HCT116 (cell line): ENCODE measurements around the gene PCDHAC2. TPM values are rescaled to one million over a fixed set of nuclear protein-coding genes. Genes with fewer than 3 reads are reported as not detected.

ENCODE experiments used
- ATAC-seq: fragments of 200-7000 bp; cut with Tn5 transposase; 2 replicates; pipeline ENCODE4 v1.9.1; 2020; ENCODE audit warnings: mild to moderate bottlenecking, moderate library complexity
- BruUV-seq: library from RNA; stranded (reverse); fragments of 400-500 nt; replicated peaks from 2 replicates; lab custom pipeline; 2021; lab: Mats Ljungman, UMichigan
- CTCF ChIA-PET: fragments of 300-600 bp; sonication (Branson Sonifier 250); formaldehyde crosslinking; loops from one replicate; lab custom pipeline; 2021; ENCODE audit warnings: antibody characterized with exemption; lab: Charles Lee
- POLR2A ChIA-PET: fragments of 300-600, 350-600 bp; sonication (Branson Sonifier 250); formaldehyde crosslinking; loops from one replicate; lab custom pipeline; 2021; ENCODE audit warnings: antibody characterized with exemption; lab: Charles Lee
- RAD21 ChIA-PET, 2 experiments: fragments of 300-600 bp; sonication (Branson Sonifier 250); formaldehyde crosslinking; loops; one replicate each; lab custom pipeline; 2023; ENCODE audit warnings: low total read pairs in 2 of 2; ENCODE audit not compliant: uncharacterized antibody in 2 of 2, unreplicated experiment in 2 of 2, low non-redundant PET in 1 of 2; lab: Charles Lee
- DNase-seq: peaks from one replicate; pipeline ENCODE4 v3.0.0-alpha.2; 2010; ENCODE audit warnings: low read depth, low spot score
- H2AFZ ChIP-seq: fragments of 200-600 bp; shearing (Covaris generic), sonication (generic); 2 replicates; pipeline ENCODE4 v1.6.1; 2017; ENCODE audit warnings: low read depth, mixed run types, mixed read lengths, antibody characterized with exemption, low read length; ENCODE audit not compliant: poor library complexity, severe bottlenecking
- H3K27ac ChIP-seq: 2 replicates; pipeline ENCODE4 v1.5.1; 2012; ENCODE audit warnings: low read depth, low read length
- H3K27me3 ChIP-seq: fragments of 200-600 bp; sonication (generic); 2 replicates; pipeline ENCODE4 v1.6.1; 2016; ENCODE audit warnings: mixed run types, low read length, mixed read lengths; ENCODE audit not compliant: insufficient read depth
- H3K36me3 ChIP-seq, 2 experiments: fragments of 200-500 bp in 1 of 2; fragments of 200-600 bp in 1 of 2; sonication (Bioruptor generic) in 1 of 2; sonication (generic) in 1 of 2; 2 replicates each; pipeline versions ENCODE4 v1.5.1 to v1.6.1; 2014 to 2016; ENCODE audit warnings: low read length in 2 of 2, inconsistent platforms in 1 of 2, mixed read lengths in 1 of 2, mixed run types in 1 of 2; ENCODE audit not compliant: insufficient read depth in 2 of 2, control insufficient read depth in 1 of 2
- H3K4me1 ChIP-seq, 2 experiments: fragments of 200-600 bp in 1 of 2; sonication (generic) in 1 of 2; 2 replicates each; pipeline versions ENCODE4 v1.5.1 to v1.6.1; 2012 to 2017; ENCODE audit warnings: low read length in 2 of 2, inconsistent platforms in 1 of 2, mild to moderate bottlenecking in 1 of 2, mixed read lengths in 1 of 2, mixed run types in 1 of 2, moderate library complexity in 1 of 2; ENCODE audit not compliant: insufficient read depth in 2 of 2, control insufficient read depth in 1 of 2
- H3K4me2 ChIP-seq: fragments of 200-600 bp; sonication (generic); 2 replicates; pipeline ENCODE4 v1.6.1; 2017; ENCODE audit warnings: mixed run types, low read length, mixed read lengths
- H3K4me3 ChIP-seq, 2 experiments: fragments of 200-600 bp in 1 of 2; sonication (generic) in 1 of 2; replicated peaks in 1 of 2; 2 replicates each; pipeline ENCODE4 v1.5.1; 2011 to 2016; ENCODE audit warnings: low read length in 2 of 2, control low read depth in 1 of 2, low read depth in 1 of 2, mild to moderate bottlenecking in 1 of 2, mixed read lengths in 1 of 2, mixed run types in 1 of 2
- H3K79me2 ChIP-seq: fragments of 200-600 bp; sonication (generic); 2 replicates; pipeline ENCODE4 v1.6.1; 2017; ENCODE audit warnings: mild to moderate bottlenecking, mixed run types, low read length, moderate library complexity, mixed read lengths; ENCODE audit not compliant: insufficient read depth
- H3K9ac ChIP-seq: fragments of 200-600 bp; sonication (generic); 2 replicates; pipeline ENCODE4 v1.6.1; 2016; ENCODE audit warnings: low read length, mixed read lengths
- H3K9me2 ChIP-seq: fragments of 200-600 bp; sonication (generic), shearing (Covaris generic); 2 replicates; pipeline ENCODE4 v1.6.1; 2017; ENCODE audit warnings: mixed run types, mild to moderate bottlenecking, moderate library complexity; ENCODE audit not compliant: insufficient read depth
- H3K9me3 ChIP-seq, 2 experiments: fragments of 200-500 bp in 1 of 2; fragments of 200-600 bp in 1 of 2; sonication (Bioruptor generic) in 1 of 2; sonication (generic) in 1 of 2; 2 replicates each; pipeline ENCODE4 v1.6.1; 2014 to 2017; ENCODE audit warnings: low read length in 2 of 2, mixed read lengths in 2 of 2, inconsistent platforms in 1 of 2, low read depth in 1 of 2, mild to moderate bottlenecking in 1 of 2, mixed run types in 1 of 2, moderate library complexity in 1 of 2; ENCODE audit not compliant: control insufficient read depth in 1 of 2, insufficient read depth in 1 of 2
- H4K20me1 ChIP-seq: fragments of 200-600 bp; sonication (generic), shearing (Covaris generic); 2 replicates; pipeline ENCODE4 v1.6.1; 2017; ENCODE audit warnings: mixed run types, mild to moderate bottlenecking, moderate library complexity; ENCODE audit not compliant: insufficient read depth
- CTCF ChIP-seq, 3 experiments: fragments of 200-600 bp in 1 of 3; sonication (generic) in 1 of 3; IDR thresholded peaks in 2 of 3; conservative IDR thresholded peaks in 1 of 3; 2 replicates each; pipeline ENCODE4 v1.5.1; 2012 to 2017; ENCODE audit warnings: low read depth in 2 of 3, low read length in 2 of 3, antibody characterized with exemption in 1 of 3, borderline replicate concordance in 1 of 3, control low read depth in 1 of 3, mild to moderate bottlenecking in 1 of 3, mixed read lengths in 1 of 3, mixed run types in 1 of 3, moderate library complexity in 1 of 3; ENCODE audit not compliant: insufficient read depth in 1 of 3
- EGR1 ChIP-seq: IDR thresholded peaks from 2 replicates; pipeline ENCODE4 v1.6.1; 2012; ENCODE audit warnings: low read depth
- EZH2 ChIP-seq: fragments of 200-600 bp; sonication (generic); IDR thresholded peaks from 2 replicates; pipeline ENCODE4 v1.6.1; 2017; ENCODE audit warnings: antibody characterized with exemption, mixed run types
- FOSL1 ChIP-seq: IDR thresholded peaks from 2 replicates; pipeline ENCODE4 v1.6.1; 2012; ENCODE audit warnings: low read depth
- JUND ChIP-seq: IDR thresholded peaks from 2 replicates; pipeline ENCODE4 v1.6.1; 2012
- POLR2AphosphoS5 ChIP-seq: IDR thresholded peaks from 2 replicates; pipeline ENCODE4 v1.6.1; 2011; ENCODE audit warnings: mild to moderate bottlenecking, low read depth, low read length, moderate library complexity
- RAD21 ChIP-seq: IDR thresholded peaks from 2 replicates; pipeline ENCODE4 v1.6.1; 2012; ENCODE audit warnings: low read depth, mild to moderate bottlenecking
- REST ChIP-seq: IDR thresholded peaks from 2 replicates; pipeline ENCODE4 v1.6.1; 2012; ENCODE audit warnings: low read depth
- SIN3A ChIP-seq: IDR thresholded peaks from 2 replicates; pipeline ENCODE4 v1.6.1; 2012; ENCODE audit warnings: low read depth
- SP1 ChIP-seq: IDR thresholded peaks from 2 replicates; pipeline ENCODE4 v1.6.1; 2012; ENCODE audit warnings: low read depth
- SRF ChIP-seq: IDR thresholded peaks from 2 replicates; pipeline ENCODE4 v1.6.1; 2012; ENCODE audit warnings: low read depth
- TCF7L2 ChIP-seq: IDR thresholded peaks from 2 replicates; pipeline ENCODE4 v1.7.0; 2011; ENCODE audit warnings: borderline replicate concordance, inconsistent platforms; ENCODE audit not compliant: insufficient read depth, insufficient read length; ENCODE audit errors: extremely low read depth
- YY1 ChIP-seq: IDR thresholded peaks from 2 replicates; pipeline ENCODE4 v1.6.1; 2011; ENCODE audit warnings: low read length, low read depth, moderate library complexity, mild to moderate bottlenecking; ENCODE audit not compliant: insufficient replicate concordance; ENCODE audit errors: extremely low read depth
- ZBTB33 ChIP-seq: IDR thresholded peaks from 2 replicates; pipeline ENCODE4 v1.6.1; 2011; ENCODE audit warnings: mild to moderate bottlenecking, low read length, moderate library complexity; ENCODE audit not compliant: insufficient replicate concordance; ENCODE audit errors: extremely low read depth
- ZFX ChIP-seq: fragments of 450-650 bp; IDR thresholded peaks from 2 replicates; pipeline ENCODE4 v1.6.1; 2017
- ZNF274 ChIP-seq: fragments of 200-500 bp; sonication (Bioruptor generic); IDR thresholded peaks from 2 replicates; pipeline ENCODE4 v1.6.1; 2014; ENCODE audit warnings: mild to moderate bottlenecking, low read depth, low read length, inconsistent platforms
- intact Hi-C: fragments of 100-400 bp; cut with micrococcal nuclease; formaldehyde crosslinking; loops from 2 replicates; pipeline ENCODE4 v1.10.0; 2022
- total RNA-seq: library from RNA; stranded (reverse); gene quantifications from one replicate; pipeline ENCODE4 v1.2.1, GENCODE V29; 2021; ENCODE audit not compliant: unreplicated experiment
- TF ChIP-seq, protein P1 (sequence below): IDR thresholded peaks from 2 replicates; pipeline ENCODE4 v1.6.1; 2012

The PCDHAC2 gene
- total RNA-seq, 1 experiment from 2014 or later, result 3.2 TPM

GRCh38 chr5:141003791-141004611 lies 37.7 kb downstream of the PCDHAC2 start:
- peak; percentile 83 for ATAC-seq
- Histone ChIP-seq H3K4me2 (peak overlapping the region; percentile 85), H3K36me3 (no peaks in the 10 kb centered on the region), H2AFZ (peak overlapping the region; percentile 43), H3K79me2 (no peaks in the 10 kb centered on the region), H3K27ac (peak overlapping the region; percentile 86), H3K4me3 (peak overlapping the region in 1 of 2 experiments; percentile 26; a peak in 2 of 4 replicates), H3K4me1 (peaks cover 38 to 44% of the 10 kb centered on the region in 2 experiments), H3K9me2 (no peaks in the 10 kb centered on the region), H3K27me3 (no peaks in the 10 kb centered on the region), H3K9me3 (no peaks in the 10 kb centered on the region), H3K9ac (peak overlapping the region; percentile 23), H4K20me1 (no peaks in the 10 kb centered on the region)
- ChIA-PET RAD21 (interaction anchor here (1.0 to 1.2 kb wide), 2 partner anchors 36 to 77 kb away, joined by 3 to 7 read pairs; no protein-coding TSS in a partner anchor), POLR2A (interaction anchor here (0.8 to 1.9 kb wide), 8 partner anchors 11 to 38 kb away, joined by 3 to 10 read pairs (median 4); partner anchors contain the start of gene PCDHAC2), CTCF (interaction anchor here (1.0 to 2.9 kb wide), 4 partner anchors 9 to 78 kb away, joined by 3 to 13 read pairs (median 4); partner anchors contain the start of gene PCDHAC1)
- intact Hi-C loops, result loop anchor here (1.0 to 10.0 kb wide), 3 partner anchors 37 to 279 kb away; partner anchors contain the start of gene PCDHAC1
- no TSS peak for BruUV-seq
- DNase-seq, result peak; percentile 96
- TF ChIP-seq EZH2 (no peak), JUND (peak; percentile 96), POLR2AphosphoS5 (peak; percentile 58), CTCF (IDR thresholded peaks at IDR 0.05 in 2 of 3, conservative IDR thresholded peaks at IDR 0.05 in 1 of 3; ENCODE audit: borderline replicate concordance in 1 of 3, insufficient read depth in 1 of 3, low read depth in 2 of 3, low read length in 2 of 3) (no peak), REST (no peak), FOSL1 (peak; percentile 90), ZFX (no peak), EGR1 (no peak; the same call in 1 of the 2 replicates), ZNF274 (no peak), SRF (peak; percentile 73), ZBTB33 (peak; percentile 1), SIN3A (peak; percentile 95), SP1 (peak; percentile 96), RAD21 (0 out of 2 replicates have a peak, but pooled peaks have one; percentile 3), YY1 (no peak), TCF7L2 (peak; percentile 63)
- TF ChIP-seq, protein P1, sequence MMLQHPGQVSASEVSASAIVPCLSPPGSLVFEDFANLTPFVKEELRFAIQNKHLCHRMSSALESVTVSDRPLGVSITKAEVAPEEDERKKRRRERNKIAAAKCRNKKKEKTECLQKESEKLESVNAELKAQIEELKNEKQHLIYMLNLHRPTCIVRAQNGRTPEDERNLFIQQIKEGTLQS, result no peak
